ENCODE data around the gene AGO1. TPM values are rescaled to one million over a fixed set of nuclear protein-coding genes. Genes with fewer than 3 reads are reported as not detected.

The AGO1 gene
- total and polyA plus RNA-seq, 8 donors: 2.2 to 20.3 (median 10.1) TPM

- Histone ChIP-seq H3K36me3 (no peaks in the 10 kb centered on the region), H3K4me3 (peak overlapping the region; percentile 71 to 95 (median 86)), H3K9me3 (no peaks in the 10 kb centered on the region), H3K4me1 (peaks cover 0 to 60% (median 40%) of the 10 kb centered on the region in 4 donors), H3K27me3 (no peaks in the 10 kb centered on the region), H3K27ac (peak overlapping the region; percentile 94 to 99 (median 98))
- WGBS, 5 donors: 0 to 1% (median 1%) methylated on average over 23 to 28 of the region's 28 CpGs
- no peak for TF ChIP-seq POLR2A (IDR thresholded peaks at IDR 0.05)
- TF ChIP-seq CTCF (IDR thresholded peaks at IDR 0.05): no peak
- no peak for TF ChIP-seq EP300 (IDR thresholded peaks at IDR 0.05)
- no peak for TF ChIP-seq POLR2AphosphoS5 (IDR thresholded peaks at IDR 0.05)
- peak; percentile 40 to 65 for DNase-seq
- intact Hi-C loops (cut with DNase I; ENCODE audit: low total_unique reads): no loop called here
Observed at GRCh38 chr1:35931446-35932157, 48.6 kb downstream of the AGO1 start.

DNA sequence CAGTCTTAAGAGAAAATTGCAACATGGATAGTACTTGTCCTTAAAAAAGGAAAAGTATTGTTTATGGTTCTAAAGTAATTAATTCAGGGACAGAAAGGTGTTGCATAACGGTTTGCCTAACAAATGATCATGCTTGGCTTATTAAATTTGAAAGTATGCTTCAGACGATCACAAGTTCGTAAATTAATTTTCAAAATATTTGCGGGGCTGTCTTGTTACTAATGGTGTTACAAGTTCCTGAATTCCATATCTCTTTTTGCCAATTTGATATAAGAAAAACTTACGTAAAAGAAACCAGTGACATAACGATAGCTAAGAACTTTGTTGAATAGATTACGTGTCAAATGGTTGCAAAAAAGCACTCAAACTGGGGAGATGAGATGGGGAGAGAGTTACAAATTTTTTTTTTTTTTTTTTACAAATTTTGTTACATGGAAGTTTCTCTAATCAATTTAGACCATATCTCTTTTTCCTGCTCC, 49.2 kb downstream of the AGO1 start:
- 35 to 45% (median 40%) methylated on average over 7 of the region's 7 CpGs for WGBS, 5 donors
- Histone ChIP-seq H3K27me3 (no peaks in the 10 kb centered on the region), H3K9me3 (no peaks in the 10 kb centered on the region), H3K4me3 (peak overlapping the region; percentile 71 to 95 (median 86)), H3K4me1 (peaks cover 0 to 62% (median 41%) of the 10 kb centered on the region in 4 donors), H3K27ac (peak overlapping the region in 3 of 5 donors; percentile 94 to 99 (median 98)), H3K36me3 (no peaks in the 10 kb centered on the region)
- TF ChIP-seq POLR2AphosphoS5 (IDR thresholded peaks at IDR 0.05): no peak
- no peak for TF ChIP-seq EP300 (IDR thresholded peaks at IDR 0.05)
- TF ChIP-seq POLR2A (IDR thresholded peaks at IDR 0.05): no peak
- no peak for TF ChIP-seq CTCF (IDR thresholded peaks at IDR 0.05)
- intact Hi-C loops (cut with DNase I; ENCODE audit: low total_unique reads): no loop called here
- no peak for DNase-seq

- DNase-seq: no peak
- Histone ChIP-seq H3K27me3 (no peaks in the 10 kb centered on the region), H3K36me3 (no peaks in the 10 kb centered on the region), H3K4me1 (peaks cover 0 to 67% (median 41%) of the 10 kb centered on the region in 4 donors), H3K4me3 (no peak overlapping the region), H3K27ac (no peak overlapping the region), H3K9me3 (no peaks in the 10 kb centered on the region)
- intact Hi-C loops (cut with DNase I; ENCODE audit: low total_unique reads): no loop called here
- no peak for TF ChIP-seq CTCF (IDR thresholded peaks at IDR 0.05)
- no peak for TF ChIP-seq POLR2AphosphoS5 (IDR thresholded peaks at IDR 0.05)
- no peak for TF ChIP-seq POLR2A (IDR thresholded peaks at IDR 0.05)
- no peak for TF ChIP-seq EP300 (IDR thresholded peaks at IDR 0.05)
Observed at GRCh38 chr1:35932941-35933340, 49.9 kb downstream of the AGO1 start.

DNA sequence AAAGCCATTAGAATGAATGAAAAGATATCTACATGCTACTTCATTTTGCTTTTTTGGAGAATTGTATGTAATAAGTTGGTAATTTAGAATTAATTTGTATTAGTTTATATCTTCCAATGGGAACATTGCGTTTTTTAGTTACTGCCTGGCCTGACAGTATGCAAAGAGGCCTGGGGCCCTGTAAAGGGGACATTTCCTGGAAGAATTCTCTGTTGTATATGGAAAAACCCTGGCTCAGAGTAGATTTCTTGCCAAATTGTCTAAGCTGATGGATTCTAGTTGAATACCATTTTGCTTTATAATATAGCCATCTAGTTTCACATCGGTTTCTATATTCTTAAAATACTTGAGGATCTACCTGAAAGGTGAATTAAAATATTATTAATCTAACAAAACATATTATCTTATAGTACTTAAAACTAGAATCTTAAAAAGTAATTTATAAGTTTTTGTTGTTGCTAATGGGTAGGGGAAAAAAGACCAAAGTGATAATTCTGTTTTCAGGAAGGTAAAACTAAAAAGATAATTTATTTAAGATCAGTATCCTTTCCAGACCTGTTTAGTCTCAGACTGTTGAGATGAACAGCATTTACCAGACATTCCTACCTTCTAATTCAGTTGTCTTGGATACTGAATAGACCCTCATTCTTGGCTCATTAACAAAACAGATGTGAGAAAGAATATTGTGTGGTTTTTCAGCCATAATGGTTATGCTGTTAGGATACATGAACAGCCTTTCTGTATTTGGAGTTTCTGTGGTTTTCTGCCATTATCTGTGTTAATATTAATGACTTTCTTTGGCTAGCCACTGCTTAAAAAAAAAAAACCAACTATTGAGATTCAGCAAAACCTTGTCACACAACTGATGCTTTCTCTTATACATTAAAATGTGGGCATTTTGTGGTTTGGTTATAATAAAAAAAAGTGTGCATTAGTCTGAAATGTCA, 52.7 kb downstream of the AGO1 start:
- Histone ChIP-seq H3K27ac (no peak overlapping the region), H3K4me1 (peaks cover 0 to 56% (median 32%) of the 10 kb centered on the region in 4 donors), H3K36me3 (no peaks in the 10 kb centered on the region), H3K4me3 (no peak overlapping the region), H3K9me3 (no peaks in the 10 kb centered on the region), H3K27me3 (no peaks in the 10 kb centered on the region)
- no peak for TF ChIP-seq CTCF (IDR thresholded peaks at IDR 0.05)
- no peak for TF ChIP-seq EP300 (IDR thresholded peaks at IDR 0.05)
- TF ChIP-seq POLR2AphosphoS5 (IDR thresholded peaks at IDR 0.05): no peak
- no peak for TF ChIP-seq POLR2A (IDR thresholded peaks at IDR 0.05)
- intact Hi-C loops (cut with DNase I; ENCODE audit: low total_unique reads): no loop called here
- 51 to 67% (median 58%) methylated on average over 2 of the region's 2 CpGs for WGBS, 5 donors
- DNase-seq: peak in 1 of 2 donors; percentile 87
